Activated B cell treated with CpG ODN at 0.5 μM for 24 hours (primary cell): ENCODE data around the gene SMG9. TPM values are rescaled to one million over a fixed set of nuclear protein-coding genes. Genes with fewer than 3 reads are reported as not detected.

Experiments
- ATAC-seq: fragments of 200-7000 bp; cut with Tn5 transposase; one replicate; pipeline ENCODE4 v1.10.0; 2021; ENCODE audit warnings: low read depth, mild to moderate bottlenecking, moderate library complexity
- CTCF ChIA-PET: fragments of 350-600 bp; sonication (Branson Sonifier 250); formaldehyde crosslinking; loops from one replicate; lab custom pipeline; 2021; ENCODE audit warnings: antibody characterized with exemption; lab: Charles Lee
- POLR2A ChIA-PET: fragments of 350-600 bp; sonication (Branson Sonifier 250); formaldehyde crosslinking; loops from one replicate; lab custom pipeline; 2021; ENCODE audit warnings: antibody characterized with exemption; lab: Charles Lee
- DNase-seq: peaks from one replicate; pipeline ENCODE4 v3.0.0; 2022
- H3K27ac Mint-ChIP-seq: one replicate; pipeline ENCODE4 v1.8.0; 2020; ENCODE audit warnings: mixed read lengths
- H3K27me3 Mint-ChIP-seq: one replicate; pipeline ENCODE4 v1.8.0; 2021; ENCODE audit warnings: mixed read lengths
- H3K36me3 Mint-ChIP-seq: one replicate; pipeline ENCODE4 v1.8.0; 2021; ENCODE audit warnings: low read depth, mixed read lengths
- H3K4me1 Mint-ChIP-seq: one replicate; pipeline ENCODE4 v1.8.0; 2021; ENCODE audit warnings: mixed read lengths
- H3K4me3 Mint-ChIP-seq: one replicate; pipeline ENCODE4 v1.8.0; 2020; ENCODE audit warnings: mild to moderate bottlenecking, mixed read lengths
- H3K9me3 Mint-ChIP-seq: one replicate; pipeline ENCODE4 v1.8.0; 2020; ENCODE audit warnings: mixed read lengths
- CTCF ChIP-seq: fragments of 200-600 bp; IDR thresholded peaks from one replicate; pipeline ENCODE4 v1.8.0; 2022; ENCODE audit warnings: antibody characterized with exemption, mild to moderate bottlenecking
- intact Hi-C: fragments of 100-400 bp; cut with micrococcal nuclease; formaldehyde crosslinking; loops from one replicate; pipeline ENCODE4 v1.15.1; 2024
- total RNA-seq: library from RNA; stranded (reverse); gene quantifications from 2 replicates; pipeline ENCODE4 v1.2.3, GENCODE V29; 2022

SMG9 gene
- total RNA-seq, 1 donor from 2014 or later = 105 TPM

GRCh38 chr19:43721469-43722048 lies 33.2 kb downstream of the SMG9 start:
- intact Hi-C loops = loop anchor here (10.0 kb wide), 1 partner anchor 57 kb away; no protein-coding TSS in a partner anchor
- no peaks in the 10 kb centered on the region for H3K27me3 Mint-ChIP-seq
- no peaks in the 10 kb centered on the region for H3K36me3 Mint-ChIP-seq
- H3K27ac Mint-ChIP-seq = no peak overlapping the region
- DNase-seq = no peak
- peaks cover 25% of the 10 kb centered on the region for H3K4me1 Mint-ChIP-seq
- TF ChIP-seq CTCF = no peak
- no peaks in the 10 kb centered on the region for H3K9me3 Mint-ChIP-seq
- CTCF ChIA-PET = no interaction called here
- no peak overlapping the region for H3K4me3 Mint-ChIP-seq
- ATAC-seq = no peak
- POLR2A ChIA-PET = interaction anchor here (0.5 kb wide), 1 partner anchor 52 kb away, joined by 6 read pairs; the partner anchor contains the start of gene PLAUR

GRCh38 chr19:43720936-43721335 lies 33.8 kb downstream of the SMG9 start:
- no peaks in the 10 kb centered on the region for H3K36me3 Mint-ChIP-seq
- no peak for DNase-seq
- intact Hi-C loops = loop anchor here (10.0 kb wide), 1 partner anchor 56 kb away; no protein-coding TSS in a partner anchor

GRCh38 chr19:43719918-43720317 lies 34.8 kb downstream of the SMG9 start:
- intact Hi-C loops = loop anchor here (10.0 kb wide), 1 partner anchor 55 kb away; no protein-coding TSS in a partner anchor
- no peaks in the 10 kb centered on the region for H3K9me3 Mint-ChIP-seq
- CTCF ChIA-PET = no interaction called here

More at GRCh38 chr19:43720936-43721335, 33.8 kb downstream of the SMG9 start:
- POLR2A ChIA-PET = interaction anchor here (0.6 kb wide), 1 partner anchor 52 kb away, joined by 5 read pairs; no protein-coding TSS in a partner anchor
- no peak overlapping the region for H3K4me3 Mint-ChIP-seq
- H3K27ac Mint-ChIP-seq = no peak overlapping the region
- H3K4me1 Mint-ChIP-seq = peaks cover 20% of the 10 kb centered on the region
- no peak for TF ChIP-seq CTCF
- ATAC-seq = no peak
- no peaks in the 10 kb centered on the region for H3K27me3 Mint-ChIP-seq
- no peaks in the 10 kb centered on the region for H3K9me3 Mint-ChIP-seq
- CTCF ChIA-PET = no interaction called here

GRCh38 chr19:43719378-43719868 lies 35.3 kb downstream of the SMG9 start:
- no peak overlapping the region for H3K27ac Mint-ChIP-seq
- ATAC-seq (no peak), DNase-seq (no peak)
- intact Hi-C loops = no loop called here
- POLR2A ChIA-PET = no interaction called here
- no peaks in the 10 kb centered on the region for H3K9me3 Mint-ChIP-seq
- peaks cover 7% of the 10 kb centered on the region for H3K4me1 Mint-ChIP-seq
- CTCF ChIA-PET = no interaction called here
- peaks cover 2% of the 10 kb centered on the region for H3K27me3 Mint-ChIP-seq
- no peak for TF ChIP-seq CTCF
- H3K36me3 Mint-ChIP-seq = no peaks in the 10 kb centered on the region
- H3K4me3 Mint-ChIP-seq = no peak overlapping the region

More at GRCh38 chr19:43719918-43720317, 34.8 kb downstream of the SMG9 start:
- ATAC-seq (no peak), DNase-seq (no peak)
- Mint-ChIP-seq H3K4me3 (no peak overlapping the region), H3K27ac (no peak overlapping the region), H3K36me3 (no peaks in the 10 kb centered on the region), H3K27me3 (no peaks in the 10 kb centered on the region), H3K4me1 (peaks cover 10% of the 10 kb centered on the region)
- POLR2A ChIA-PET = no interaction called here
- TF ChIP-seq CTCF = no peak

GRCh38 chr19:43718627-43719377 lies 36.0 kb downstream of the SMG9 start:
- TF ChIP-seq CTCF = no peak

More at GRCh38 chr19:43718627-43719377, 36.0 kb downstream of the SMG9 start:
- no peaks in the 10 kb centered on the region for H3K36me3 Mint-ChIP-seq
- intact Hi-C loops = no loop called here
- CTCF ChIA-PET = no interaction called here
- POLR2A ChIA-PET = no interaction called here
- DNase-seq (no peak), ATAC-seq (no peak)
- H3K27me3 Mint-ChIP-seq = peaks cover 2% of the 10 kb centered on the region
- no peak overlapping the region for H3K27ac Mint-ChIP-seq
- H3K4me3 Mint-ChIP-seq = no peak overlapping the region
- peaks cover 2% of the 10 kb centered on the region for H3K4me1 Mint-ChIP-seq
- H3K9me3 Mint-ChIP-seq = no peaks in the 10 kb centered on the region
